Activated naive CD4-positive, alpha-beta T cell treated with anti-CD3 and anti-CD28 coated beads, Interleukin-2, amount 50 U/mL, for 24 hours (primary cell): ENCODE results near the gene CEP170B.

ENCODE experiments used
- H3K27ac Mint-ChIP-seq: one replicate; pipeline ENCODE4 v1.8.0; 2021; ENCODE audit warnings: mild to moderate bottlenecking, mixed read lengths
- H3K27me3 Mint-ChIP-seq: one replicate; pipeline ENCODE4 v1.8.0; 2021; ENCODE audit warnings: mixed read lengths
- H3K36me3 Mint-ChIP-seq: one replicate; pipeline ENCODE4 v1.8.0; 2021; ENCODE audit warnings: mixed read lengths
- H3K4me1 Mint-ChIP-seq: one replicate; pipeline ENCODE4 v1.8.0; 2021; ENCODE audit warnings: mixed read lengths
- H3K4me3 Mint-ChIP-seq: one replicate; pipeline ENCODE4 v1.8.0; 2021; ENCODE audit warnings: mild to moderate bottlenecking, mixed read lengths
- H3K9me3 Mint-ChIP-seq: one replicate; pipeline ENCODE4 v1.8.0; 2021; ENCODE audit warnings: mixed read lengths

CEP170B gene

DNA sequence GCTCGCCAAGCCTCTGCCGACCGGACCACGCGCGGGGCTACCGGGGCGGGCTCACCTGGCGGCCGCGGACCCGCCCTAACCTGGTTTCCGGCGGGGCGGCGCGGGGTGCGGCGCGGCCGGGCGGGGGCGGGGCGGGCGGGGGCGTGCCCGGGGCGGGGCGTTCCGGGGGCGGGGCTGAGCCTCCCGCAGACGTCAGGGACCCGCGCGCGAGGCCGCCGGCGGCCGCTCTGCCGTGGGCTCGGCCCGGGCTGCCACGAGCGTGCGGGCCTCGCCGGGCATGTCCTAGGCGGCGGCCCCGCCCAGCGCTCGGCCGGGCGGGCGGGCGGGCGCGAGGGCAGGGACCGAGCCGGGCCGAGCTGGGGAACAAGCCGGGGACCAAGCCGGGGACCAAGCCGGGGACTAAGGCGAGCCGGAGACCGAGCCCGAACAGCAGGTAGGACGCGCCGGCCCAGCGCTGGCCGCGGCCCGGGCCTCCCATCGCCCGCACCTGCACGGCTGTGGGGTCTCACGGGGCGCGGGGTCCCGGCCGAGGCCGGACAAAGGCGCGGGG, at the start of gene CEP170B:
TSS of gene CEP170B (plus strand) at position 188 of the 550 bp plus-strand sequence. CDS start 3,183 bp downstream, outside the sequence.
- Mint-ChIP-seq H3K4me3 (peak within 1 kb of the TSS; percentile 61), H3K4me1 (peaks cover 10% of the 10 kb centered on the region), H3K27ac (no peak within 1 kb of the TSS), H3K27me3 (no peaks in the 10 kb centered on the region), H3K36me3 (no peaks in the 10 kb centered on the region), H3K9me3 (no peaks in the 10 kb centered on the region)

DNA sequence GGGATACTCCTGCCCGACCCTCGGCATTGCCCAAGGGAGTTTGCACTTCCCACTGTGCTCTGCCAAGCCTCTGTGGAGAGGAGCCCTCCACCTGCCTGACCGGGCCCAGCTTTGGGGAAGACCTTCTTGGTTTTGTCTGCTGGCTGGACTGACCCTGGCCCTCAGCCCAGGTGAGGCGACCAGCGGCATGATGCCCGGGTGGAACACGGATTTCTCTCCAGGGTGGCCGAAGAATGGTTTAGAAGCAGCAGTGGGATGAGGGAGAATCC, 48.5 kb upstream of the CEP170B start:
- Mint-ChIP-seq H3K27ac (peak overlapping the region; percentile 96), H3K27me3 (no peaks in the 10 kb centered on the region), H3K4me1 (peaks cover 14% of the 10 kb centered on the region), H3K9me3 (no peaks in the 10 kb centered on the region), H3K36me3 (no peaks in the 10 kb centered on the region), H3K4me3 (peak overlapping the region; percentile 94)

DNA sequence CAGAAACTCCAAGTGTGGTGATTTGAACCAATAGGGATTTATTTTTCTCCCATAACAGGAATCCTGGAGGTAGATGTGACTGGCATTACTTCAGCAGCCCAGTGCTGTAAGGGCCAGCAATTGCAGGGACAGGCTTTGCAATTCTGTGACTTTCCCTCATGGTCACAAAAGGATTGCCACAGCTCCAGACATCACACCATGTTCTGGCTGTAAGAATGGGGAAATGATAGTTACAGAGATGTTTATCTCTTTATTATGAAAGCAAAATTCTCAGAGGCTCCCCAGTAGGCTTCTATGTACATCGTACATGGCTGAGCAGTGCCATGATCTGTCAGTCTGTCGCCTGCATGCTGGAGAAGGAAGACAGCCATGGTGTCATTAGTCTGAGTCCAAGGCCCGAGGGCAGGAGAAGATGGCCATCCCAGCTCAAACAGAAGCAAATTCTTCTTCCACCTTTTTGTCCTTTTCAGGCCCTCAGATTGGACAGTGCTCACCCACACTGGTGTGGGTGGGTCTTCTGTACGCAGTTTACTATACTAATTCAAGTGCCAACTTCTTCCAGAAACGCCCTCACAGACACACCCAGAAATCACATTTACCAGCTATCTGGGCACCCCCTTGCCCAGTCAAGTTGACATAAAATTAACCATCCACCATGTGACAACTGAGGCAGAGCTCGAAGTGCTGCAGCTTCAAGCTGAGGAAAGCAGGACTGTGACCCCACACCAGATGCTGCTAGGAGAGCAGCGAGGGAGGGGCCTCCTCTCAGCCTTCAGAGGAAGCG, 46.9 kb upstream of the CEP170B start:
- H3K27ac Mint-ChIP-seq, result peak overlapping the region; percentile 8
- H3K9me3 Mint-ChIP-seq, result no peaks in the 10 kb centered on the region
- no peaks in the 10 kb centered on the region for H3K27me3 Mint-ChIP-seq
- peak overlapping the region; percentile 33 for H3K4me3 Mint-ChIP-seq
- H3K4me1 Mint-ChIP-seq, result peaks cover 14% of the 10 kb centered on the region
- no peaks in the 10 kb centered on the region for H3K36me3 Mint-ChIP-seq

DNA sequence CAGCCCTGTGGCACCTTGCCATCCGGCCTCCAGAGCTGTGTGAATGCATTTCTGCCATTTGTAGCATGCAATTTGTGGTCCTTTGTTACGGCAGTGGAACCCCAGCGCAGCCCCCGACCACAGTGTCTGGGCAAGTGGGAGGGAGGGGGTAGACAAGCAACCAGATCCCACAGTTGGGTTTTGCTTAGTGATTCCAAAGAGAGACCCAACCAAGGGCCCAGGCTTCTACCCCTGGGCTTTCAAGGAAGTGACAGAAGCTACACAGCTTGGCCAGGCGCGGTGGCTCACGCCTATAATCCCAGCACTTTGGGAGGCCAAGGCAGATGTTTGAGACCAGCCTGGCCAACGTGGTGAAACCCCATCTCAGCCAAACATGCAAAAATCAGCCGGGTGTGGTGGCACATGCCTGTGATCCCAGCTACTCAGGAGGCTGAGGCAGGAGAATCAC, 46.3 kb upstream of the CEP170B start:
- no peak overlapping the region for H3K27ac Mint-ChIP-seq
- H3K4me1 Mint-ChIP-seq, result peaks cover 9% of the 10 kb centered on the region
- H3K4me3 Mint-ChIP-seq, result peak overlapping the region; percentile 33
- H3K27me3 Mint-ChIP-seq, result no peaks in the 10 kb centered on the region
- no peaks in the 10 kb centered on the region for H3K9me3 Mint-ChIP-seq
- no peaks in the 10 kb centered on the region for H3K36me3 Mint-ChIP-seq

DNA sequence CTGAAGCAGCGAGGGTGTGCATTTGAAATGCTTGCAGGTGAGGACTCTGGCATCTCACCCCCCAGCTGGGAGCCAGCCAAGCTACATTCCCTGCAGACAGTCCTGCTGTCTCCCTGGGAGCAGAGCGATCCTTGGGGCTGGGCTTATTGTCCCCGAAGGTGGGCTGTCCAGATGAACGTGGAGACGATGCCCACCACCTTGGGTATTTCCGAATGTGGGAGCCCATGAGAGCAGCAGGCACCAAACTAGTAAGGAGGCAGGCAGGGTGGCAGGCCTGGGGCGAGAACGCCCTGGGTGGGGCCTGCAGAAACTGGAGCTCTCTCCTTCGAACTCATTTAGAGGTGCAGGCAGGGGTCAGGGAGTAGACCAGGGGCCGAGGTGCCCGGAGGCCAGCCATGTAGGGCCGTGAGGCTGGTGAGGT, 45.7 kb upstream of the CEP170B start:
- Mint-ChIP-seq H3K27me3 (no peaks in the 10 kb centered on the region), H3K9me3 (no peaks in the 10 kb centered on the region), H3K4me1 (peaks cover 3% of the 10 kb centered on the region), H3K4me3 (no peak overlapping the region), H3K27ac (no peak overlapping the region), H3K36me3 (no peaks in the 10 kb centered on the region)

DNA sequence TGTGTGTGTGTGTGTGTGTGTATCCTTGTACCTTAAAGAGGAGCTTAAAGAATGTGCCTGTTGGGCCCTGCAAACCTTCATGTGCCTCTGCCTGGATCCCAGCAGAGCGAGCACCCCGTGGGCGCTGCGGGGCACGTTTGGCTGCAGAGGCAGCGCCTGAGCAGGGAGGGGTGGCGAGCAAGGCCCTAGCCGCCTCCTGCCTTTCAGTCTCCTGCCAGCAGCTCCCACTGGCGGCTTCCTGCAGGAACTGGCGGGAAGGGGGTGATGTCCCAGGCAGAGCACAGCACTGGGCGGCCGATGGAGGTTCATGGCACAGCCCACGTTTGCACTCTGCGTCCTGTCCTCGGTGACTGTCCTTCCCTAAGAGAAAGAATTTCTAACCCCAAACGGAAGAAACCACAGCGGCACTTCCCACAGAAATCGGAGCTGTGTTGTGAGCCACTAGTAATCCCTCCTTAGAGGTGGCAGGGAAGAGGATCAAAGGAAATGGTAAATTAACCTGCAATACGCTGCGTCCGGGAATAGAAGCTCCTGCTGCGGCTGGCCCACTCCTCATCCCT, 44.3 kb upstream of the CEP170B start:
- no peaks in the 10 kb centered on the region for H3K9me3 Mint-ChIP-seq
- no peak overlapping the region for H3K4me3 Mint-ChIP-seq
- no peak overlapping the region for H3K27ac Mint-ChIP-seq
- H3K27me3 Mint-ChIP-seq, result no peaks in the 10 kb centered on the region
- H3K4me1 Mint-ChIP-seq, result peaks cover 10% of the 10 kb centered on the region
- H3K36me3 Mint-ChIP-seq, result no peaks in the 10 kb centered on the region

DNA sequence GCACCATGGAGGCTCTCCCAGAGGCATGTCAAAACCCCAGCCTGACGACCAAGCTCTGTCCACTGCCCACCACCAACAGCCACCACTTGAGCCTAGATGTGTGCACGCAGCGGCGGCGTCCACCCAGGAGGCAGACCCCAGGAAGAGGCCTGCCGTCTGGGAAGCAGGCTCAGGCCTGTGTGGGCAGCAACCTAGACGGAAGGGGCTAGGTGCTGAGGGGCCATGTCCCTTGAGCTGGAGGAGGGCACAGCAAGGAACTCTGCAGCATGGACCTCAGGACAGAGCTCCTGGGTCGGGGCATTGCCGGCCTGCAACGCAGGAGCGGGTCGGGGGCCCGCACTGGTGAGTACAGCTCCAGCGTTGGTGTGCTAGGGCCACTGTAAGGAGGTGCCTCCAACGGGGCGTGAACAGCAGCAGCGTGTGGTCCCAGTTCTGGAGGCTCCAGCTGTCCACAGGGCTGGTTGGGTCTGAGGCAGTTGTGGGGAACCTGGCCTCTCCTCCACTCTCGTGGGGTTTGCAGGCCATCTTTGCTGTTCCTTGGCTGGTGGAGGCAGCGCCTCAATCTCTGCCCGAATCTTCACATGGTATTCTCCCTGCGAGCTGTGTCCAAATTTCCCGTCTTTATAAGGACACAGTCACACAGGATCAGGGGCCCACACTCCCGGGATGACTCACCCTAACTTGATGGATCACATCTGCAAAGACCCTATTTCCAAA, 43.7 kb upstream of the CEP170B start:
- Mint-ChIP-seq H3K4me1 (peaks cover 14% of the 10 kb centered on the region), H3K27me3 (no peaks in the 10 kb centered on the region), H3K4me3 (no peak overlapping the region), H3K27ac (no peak overlapping the region), H3K36me3 (no peaks in the 10 kb centered on the region), H3K9me3 (no peaks in the 10 kb centered on the region)

DNA sequence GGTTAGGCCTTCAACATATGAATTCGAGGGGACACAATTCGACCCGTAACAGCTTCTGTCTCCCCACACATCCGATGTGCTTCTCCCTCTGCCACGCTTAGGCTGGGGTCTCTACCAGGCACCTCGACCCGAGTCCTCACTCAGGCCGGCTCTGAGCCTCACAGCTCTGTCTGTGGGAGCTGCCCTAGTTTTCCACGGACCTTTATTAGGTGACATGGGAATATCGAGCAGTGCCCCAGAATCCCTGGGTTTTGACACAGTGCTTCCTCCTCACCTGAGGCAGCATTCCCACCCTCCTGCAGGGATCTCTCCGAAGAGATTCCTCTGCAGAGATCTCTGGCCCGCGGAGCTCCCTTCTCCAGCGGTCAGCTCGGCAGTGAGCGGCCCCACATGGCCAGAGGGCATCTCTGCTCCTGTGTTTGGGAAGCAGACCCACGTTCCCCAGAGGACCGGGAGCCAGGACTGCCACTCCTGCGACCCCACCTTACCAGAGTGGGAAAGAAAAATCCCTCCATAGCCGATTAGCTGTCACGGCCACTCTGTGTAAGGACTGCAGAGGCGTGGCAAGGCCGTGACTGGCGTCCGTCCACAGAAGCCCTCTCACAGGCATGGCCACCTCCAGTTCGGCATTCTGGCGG, 43.0 kb upstream of the CEP170B start:
- Mint-ChIP-seq H3K27ac (no peak overlapping the region), H3K4me1 (peaks cover 16% of the 10 kb centered on the region), H3K4me3 (no peak overlapping the region), H3K27me3 (no peaks in the 10 kb centered on the region), H3K36me3 (no peaks in the 10 kb centered on the region), H3K9me3 (no peaks in the 10 kb centered on the region)

DNA sequence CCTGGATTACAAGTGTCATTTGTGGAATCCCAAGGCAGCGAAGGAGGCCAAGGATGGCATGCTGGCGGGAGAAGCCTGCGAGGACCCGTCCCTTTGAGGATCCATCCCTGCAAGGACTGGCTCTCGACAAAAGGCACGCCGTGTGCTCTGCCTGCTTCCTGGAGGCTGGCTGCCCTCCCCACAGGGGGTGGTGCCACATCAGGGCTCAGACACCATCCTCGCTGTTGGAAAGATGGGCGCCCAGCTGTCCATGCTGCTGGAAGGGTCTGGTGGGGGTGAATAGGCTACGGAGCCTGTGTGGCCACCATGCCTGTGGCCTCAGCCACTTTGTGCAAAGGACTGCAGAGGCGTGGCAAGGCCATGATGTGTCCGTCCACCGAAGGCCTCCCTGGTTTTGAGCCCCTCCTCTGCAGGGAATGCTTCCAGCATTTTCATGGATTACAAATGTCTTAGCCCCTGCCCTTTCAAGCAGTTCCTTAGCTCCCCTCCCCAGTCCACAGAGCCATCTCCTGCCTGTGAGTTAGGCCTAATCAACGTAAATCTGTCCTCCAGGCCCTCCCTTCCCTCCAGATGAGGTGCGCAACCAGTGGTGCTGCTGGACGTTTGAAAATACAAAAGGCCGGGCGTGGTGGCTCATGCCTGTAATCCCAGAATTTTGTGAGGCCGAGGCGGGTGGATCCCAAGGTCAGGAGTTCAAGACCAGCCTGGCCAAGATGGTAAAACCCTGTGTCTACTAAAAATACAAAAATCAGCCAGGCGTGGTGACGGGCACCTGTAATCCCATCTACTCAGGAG, 42.0 kb upstream of the CEP170B start:
- Mint-ChIP-seq H3K4me1 (peaks cover 21% of the 10 kb centered on the region), H3K9me3 (no peaks in the 10 kb centered on the region), H3K27me3 (no peaks in the 10 kb centered on the region), H3K27ac (no peak overlapping the region), H3K36me3 (no peaks in the 10 kb centered on the region), H3K4me3 (no peak overlapping the region)

DNA sequence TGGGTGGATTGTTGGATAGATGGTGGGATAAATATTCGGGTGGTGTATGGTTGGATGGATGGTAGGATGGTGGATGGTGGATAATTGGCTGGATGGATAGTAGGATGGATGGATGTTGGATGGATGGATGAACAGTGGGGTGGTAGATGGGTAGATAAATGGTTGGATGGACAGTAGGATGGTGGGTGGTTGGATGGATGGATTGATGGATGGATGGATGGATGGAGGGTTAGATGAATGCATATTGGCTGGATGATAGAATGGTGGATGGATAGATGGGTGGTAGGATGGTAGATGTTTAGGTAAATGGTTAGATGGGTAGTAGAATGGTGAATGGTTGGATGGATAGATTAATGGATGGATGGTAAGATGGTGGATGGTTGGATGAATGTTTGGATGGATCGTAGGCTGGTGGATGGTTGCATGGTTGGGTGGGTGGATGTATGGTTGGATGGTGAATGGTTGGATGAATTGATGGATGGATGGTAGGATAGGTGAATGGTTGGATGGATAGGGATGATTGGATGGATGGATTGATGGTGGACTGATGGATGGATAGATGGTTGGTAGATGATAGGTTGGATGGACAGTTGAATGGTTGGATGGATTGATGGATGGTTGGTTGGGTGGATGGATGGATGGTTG, 40.6 kb upstream of the CEP170B start:
- peak overlapping the region; percentile 13 for H3K27ac Mint-ChIP-seq
- no peaks in the 10 kb centered on the region for H3K27me3 Mint-ChIP-seq
- no peaks in the 10 kb centered on the region for H3K36me3 Mint-ChIP-seq
- H3K4me1 Mint-ChIP-seq, result peaks cover 21% of the 10 kb centered on the region
- H3K4me3 Mint-ChIP-seq, result peak overlapping the region; percentile 91
- H3K9me3 Mint-ChIP-seq, result no peaks in the 10 kb centered on the region

DNA sequence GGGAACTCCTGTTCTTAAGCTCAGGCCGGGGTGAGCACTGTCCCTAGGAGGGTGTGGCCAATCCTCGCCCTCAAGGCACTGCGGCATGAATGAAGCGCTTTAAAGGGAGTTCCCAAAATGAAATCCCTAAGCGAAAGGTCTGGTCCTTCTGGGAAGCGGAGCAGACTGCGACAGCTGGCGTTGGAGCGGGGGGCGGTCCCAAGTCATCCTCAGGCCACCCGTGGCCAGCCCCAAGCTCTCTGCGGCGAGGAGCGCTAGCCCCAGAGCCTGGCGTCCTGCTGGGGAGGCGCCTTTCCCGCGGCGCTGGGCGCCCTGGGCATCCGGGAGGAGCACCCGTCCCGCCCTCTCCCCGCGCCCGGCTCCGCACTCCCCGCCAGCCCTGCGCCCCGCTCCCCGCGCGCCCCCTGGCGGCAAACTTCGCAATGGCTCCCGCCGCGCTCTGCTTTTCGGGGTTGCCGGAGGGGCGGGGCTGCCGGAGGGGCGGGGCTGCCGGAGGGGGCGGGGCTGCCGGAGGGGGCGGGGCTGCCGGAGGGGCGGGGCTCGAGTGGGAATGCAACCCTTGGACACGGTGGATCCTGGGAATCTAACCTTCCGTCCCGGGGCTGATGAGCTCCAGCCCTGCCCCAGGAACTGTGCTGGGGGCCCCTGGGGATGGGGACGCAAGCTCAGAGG, 38.7 kb upstream of the CEP170B start:
- H3K4me1 Mint-ChIP-seq, result peaks cover 21% of the 10 kb centered on the region
- no peaks in the 10 kb centered on the region for H3K36me3 Mint-ChIP-seq
- no peak overlapping the region for H3K27ac Mint-ChIP-seq
- no peaks in the 10 kb centered on the region for H3K9me3 Mint-ChIP-seq
- no peaks in the 10 kb centered on the region for H3K27me3 Mint-ChIP-seq
- peak overlapping the region; percentile 91 for H3K4me3 Mint-ChIP-seq

DNA sequence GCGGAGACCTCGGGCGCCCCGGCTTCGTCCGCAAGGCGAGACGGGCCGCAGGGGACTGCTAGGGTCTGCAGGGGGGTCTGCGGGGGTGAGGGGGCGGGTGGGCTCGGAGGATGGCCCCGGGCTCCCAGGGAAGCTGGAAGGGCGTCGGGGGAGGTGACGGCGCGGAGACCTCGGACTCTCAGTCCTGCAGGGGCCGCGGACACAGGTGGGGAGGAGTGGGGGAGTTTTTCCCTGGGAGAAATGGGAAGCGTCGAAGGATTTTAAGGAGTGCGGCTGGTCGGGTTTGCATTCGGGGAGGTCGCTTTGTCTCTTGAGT, 38.2 kb upstream of the CEP170B start:
- Mint-ChIP-seq H3K4me3 (peak overlapping the region; percentile 73), H3K4me1 (peaks cover 21% of the 10 kb centered on the region), H3K36me3 (no peaks in the 10 kb centered on the region), H3K9me3 (no peaks in the 10 kb centered on the region), H3K27ac (no peak overlapping the region), H3K27me3 (no peaks in the 10 kb centered on the region)

DNA sequence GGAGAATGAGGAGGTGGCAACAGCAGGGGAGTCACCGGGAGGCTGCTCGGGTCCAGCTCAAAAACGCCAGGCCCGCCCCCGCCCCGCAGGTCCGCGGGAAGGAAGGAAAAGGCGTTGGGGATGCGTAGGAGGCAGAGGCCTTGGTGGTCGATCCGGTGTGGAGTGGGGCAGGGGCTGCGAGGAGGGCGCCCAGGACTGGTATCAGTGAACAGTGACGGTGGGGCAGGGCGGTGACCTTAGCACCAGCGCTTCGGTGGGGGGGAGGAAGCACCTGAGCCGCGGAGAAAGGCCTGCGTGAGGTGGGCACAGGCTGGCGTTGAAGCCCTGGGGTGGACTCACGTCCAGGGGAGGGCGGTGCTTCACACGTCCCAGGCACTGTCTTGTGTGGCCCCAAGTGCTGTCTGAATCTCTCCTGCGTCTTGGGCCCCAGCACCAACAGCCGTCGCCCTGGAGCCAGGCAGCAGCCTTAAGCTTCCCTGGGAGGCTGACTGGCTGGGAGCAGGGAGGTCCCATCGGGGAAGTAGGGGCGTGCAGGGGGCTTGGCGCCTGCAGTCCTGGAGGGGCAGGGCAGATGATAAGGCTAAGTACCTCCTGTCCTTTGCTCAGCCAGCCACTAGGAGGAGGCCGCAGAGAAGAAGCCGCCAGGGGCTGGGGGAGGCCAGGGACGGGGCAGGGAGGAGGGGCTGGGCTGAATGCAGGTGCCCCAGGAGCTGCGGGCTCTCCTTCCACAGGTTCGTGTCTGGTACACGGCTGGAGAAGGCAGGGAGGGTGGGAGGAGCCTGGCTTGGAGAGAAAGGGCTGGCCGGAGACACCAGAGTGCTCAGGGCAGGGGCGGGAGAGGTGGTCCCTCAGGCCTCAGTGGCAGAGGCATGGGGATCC, 37.7 kb upstream of the CEP170B start:
- Mint-ChIP-seq H3K9me3 (no peaks in the 10 kb centered on the region), H3K27me3 (no peaks in the 10 kb centered on the region), H3K4me1 (peaks cover 21% of the 10 kb centered on the region), H3K4me3 (peak overlapping the region; percentile 73), H3K27ac (no peak overlapping the region), H3K36me3 (no peaks in the 10 kb centered on the region)

DNA sequence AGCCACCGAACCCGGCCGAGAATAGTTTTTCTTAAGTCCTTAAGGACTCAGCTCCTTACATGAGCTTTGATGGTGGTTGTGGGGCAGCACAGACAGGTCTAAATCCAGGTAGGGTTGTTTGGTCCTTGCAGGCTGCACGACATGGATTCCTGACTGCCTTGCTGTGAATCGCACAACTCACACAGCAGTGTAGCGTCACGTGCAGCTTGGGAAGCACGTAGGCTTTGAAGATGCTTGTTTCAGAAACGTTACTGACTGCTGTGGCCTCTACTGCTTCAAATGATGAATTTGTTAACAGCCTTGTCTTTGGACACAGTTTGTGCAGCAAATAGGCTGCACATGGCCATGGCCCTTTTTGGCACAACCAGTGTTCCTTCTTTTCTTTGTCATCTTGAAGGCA, 34.3 kb upstream of the CEP170B start:
- Mint-ChIP-seq H3K4me3 (no peak overlapping the region), H3K27me3 (no peaks in the 10 kb centered on the region), H3K36me3 (no peaks in the 10 kb centered on the region), H3K9me3 (no peaks in the 10 kb centered on the region), H3K4me1 (peaks cover 10% of the 10 kb centered on the region), H3K27ac (no peak overlapping the region)
